Hematopoietic multipotent progenitor cell treated with erythropoietin and hydrocortisone succinate and interleukin-3 and kit ligand, for 15 days (in vitro differentiated cells): ENCODE data around the gene CPA4.

Experiments
- DNase-seq: peaks from one replicate; pipeline ENCODE4 v3.0.0-alpha.2; 2015; ENCODE audit warnings: low spot score

Gene CPA4

DNA sequence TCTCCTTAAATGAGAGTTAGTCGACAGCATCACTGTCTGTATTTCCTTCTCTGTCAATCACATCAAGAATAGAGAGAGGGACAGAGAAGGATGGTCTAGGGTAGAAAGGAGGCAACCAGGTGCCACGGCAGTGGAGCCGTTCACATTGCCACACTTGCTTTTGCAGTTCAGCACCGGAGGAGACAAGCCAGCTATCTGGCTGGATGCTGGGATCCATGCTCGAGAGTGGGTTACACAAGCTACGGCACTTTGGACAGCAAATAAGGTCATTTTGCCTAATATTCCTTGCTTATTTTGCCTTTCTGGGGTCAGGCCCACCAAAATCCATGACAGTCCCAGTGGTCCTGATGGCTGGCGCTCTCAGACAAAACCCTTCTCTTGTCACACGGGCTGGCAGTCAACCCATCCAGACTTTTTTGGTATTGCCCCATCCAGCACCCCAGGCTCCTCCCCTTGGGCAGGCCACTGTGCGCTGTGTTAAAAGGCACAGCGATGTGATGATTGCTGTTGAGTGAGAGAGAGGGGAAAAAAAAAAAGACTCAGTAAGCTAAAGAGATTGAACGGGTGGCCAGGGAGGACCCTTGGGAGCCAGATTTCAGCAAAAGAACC is 17.9 kb upstream of the CPA4 start:
- DNase-seq: no peak

DNA sequence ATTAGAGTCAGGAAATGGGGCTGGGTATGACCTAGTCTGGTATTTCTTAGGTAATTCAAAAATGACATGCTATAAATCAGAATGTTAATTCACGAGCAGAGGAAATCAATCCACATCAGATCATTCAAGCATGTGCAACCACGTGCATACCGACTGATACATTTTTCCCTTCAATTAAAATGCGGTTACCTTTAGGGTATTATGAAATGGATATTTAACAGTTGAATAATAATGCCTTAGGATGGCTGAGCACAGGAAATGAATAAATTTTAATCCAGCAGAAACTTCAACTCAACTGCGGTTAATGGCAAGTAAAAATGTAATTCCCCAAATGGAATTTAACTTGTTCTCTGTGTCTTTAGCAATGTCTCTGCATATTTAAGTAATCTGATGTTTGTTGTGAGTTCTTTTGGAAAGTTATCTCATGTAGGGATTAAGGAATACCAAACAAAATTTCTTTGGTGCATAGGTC is 17.1 kb upstream of the CPA4 start:
- no peak for DNase-seq

DNA sequence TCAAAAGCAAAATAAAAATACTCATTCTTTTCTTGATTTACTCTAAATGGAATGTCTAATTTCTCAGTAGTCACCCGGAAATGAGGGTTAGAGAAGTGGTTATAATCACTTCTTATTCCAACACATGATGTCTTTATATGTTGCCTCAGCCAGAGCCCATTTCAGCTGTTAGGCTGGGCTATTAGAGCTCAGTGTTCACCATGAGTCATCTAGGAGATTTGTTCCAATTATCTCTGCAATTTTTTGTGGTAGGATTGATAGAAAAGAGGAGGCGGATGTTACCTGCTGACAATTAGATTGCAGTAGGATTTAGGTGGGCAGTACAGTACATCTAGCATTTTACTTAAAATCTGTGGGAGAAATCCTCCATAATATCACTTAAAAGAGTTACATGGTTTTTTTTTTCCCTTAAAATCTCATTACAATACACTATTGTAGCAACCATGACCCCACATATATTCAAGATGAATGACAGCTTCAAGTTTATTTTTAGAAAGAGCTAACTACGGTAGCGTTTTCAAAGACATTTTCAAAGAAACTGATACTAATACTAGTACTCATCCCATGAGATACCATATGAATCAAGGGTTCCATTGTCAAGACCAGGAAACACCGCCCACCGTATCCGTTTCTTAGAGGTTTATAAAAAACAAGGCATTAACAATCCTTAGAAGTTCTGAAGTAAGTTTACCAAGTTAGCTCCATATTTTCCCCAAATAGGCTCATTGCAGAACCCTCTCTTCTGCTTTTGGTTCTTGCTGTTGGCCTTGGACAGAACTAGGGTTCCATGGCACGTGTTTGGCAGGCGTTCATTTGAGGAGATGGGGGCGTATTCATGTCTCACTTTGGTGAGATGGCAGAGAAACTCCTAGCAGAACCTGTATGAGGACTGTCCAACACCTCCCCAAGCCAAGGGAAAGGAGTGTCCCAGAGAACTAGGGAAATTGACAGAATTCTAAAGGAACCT is 15.9 kb upstream of the CPA4 start:
- no peak for DNase-seq

DNA sequence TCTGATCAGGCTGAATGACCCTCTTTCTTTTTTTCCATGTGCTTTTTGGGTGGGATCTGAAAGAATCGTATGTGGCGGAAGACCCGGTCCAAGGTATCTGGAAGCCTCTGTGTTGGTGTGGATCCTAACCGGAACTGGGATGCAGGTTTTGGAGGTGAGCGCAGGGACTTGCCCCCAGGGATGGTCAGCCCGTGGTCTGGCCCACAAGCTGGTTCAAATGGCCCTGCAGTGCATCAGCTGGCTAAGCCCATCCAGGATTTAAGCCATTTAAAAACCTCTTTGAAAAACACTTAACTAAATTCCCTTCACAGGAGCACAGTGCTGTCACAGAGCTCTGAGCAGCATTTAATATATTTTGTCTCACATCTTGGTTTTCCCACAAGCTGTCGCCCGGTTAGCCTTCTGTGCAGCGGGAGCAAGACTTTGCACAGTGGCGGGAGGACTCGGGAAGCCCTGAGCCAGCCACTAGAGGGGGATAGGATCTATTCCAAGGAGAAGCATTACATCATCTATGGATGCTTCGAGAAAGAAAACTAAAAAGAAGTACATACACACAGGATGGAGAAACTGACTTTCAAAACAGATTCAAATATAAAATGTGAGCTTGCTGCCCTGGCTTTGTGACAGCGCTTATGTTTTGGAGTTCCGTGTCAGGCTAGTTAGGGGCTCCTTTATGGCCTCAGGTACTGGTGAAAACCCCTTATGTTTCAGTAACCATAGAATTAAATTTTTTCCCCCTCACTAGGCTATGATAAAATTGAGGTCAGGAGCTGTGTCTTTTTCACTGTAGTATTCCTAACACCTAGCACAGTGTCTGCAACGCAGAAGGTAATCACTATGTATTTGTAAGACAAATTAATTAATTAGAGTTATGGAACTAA is 15.0 kb upstream of the CPA4 start:
- no peak for DNase-seq

DNA sequence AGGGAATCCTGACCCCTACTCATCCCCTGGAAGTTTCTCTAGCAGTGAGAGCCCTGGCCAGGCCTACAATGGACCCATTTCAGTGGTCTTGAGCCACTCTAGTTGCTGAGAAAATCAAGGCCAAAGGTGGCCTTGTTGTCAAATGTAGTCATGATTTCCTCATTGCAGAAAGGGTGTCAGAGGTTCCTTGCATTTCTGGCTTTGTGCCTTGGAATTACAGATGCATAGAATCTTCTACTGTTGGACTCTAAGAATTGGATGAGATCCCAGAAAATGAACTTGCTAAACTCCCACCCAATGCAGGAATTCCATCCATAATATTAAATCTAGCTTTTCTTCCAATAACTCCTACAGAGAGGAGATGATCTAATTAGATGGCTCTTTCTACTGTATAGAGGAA is 14.1 kb upstream of the CPA4 start:
- no peak for DNase-seq

DNA sequence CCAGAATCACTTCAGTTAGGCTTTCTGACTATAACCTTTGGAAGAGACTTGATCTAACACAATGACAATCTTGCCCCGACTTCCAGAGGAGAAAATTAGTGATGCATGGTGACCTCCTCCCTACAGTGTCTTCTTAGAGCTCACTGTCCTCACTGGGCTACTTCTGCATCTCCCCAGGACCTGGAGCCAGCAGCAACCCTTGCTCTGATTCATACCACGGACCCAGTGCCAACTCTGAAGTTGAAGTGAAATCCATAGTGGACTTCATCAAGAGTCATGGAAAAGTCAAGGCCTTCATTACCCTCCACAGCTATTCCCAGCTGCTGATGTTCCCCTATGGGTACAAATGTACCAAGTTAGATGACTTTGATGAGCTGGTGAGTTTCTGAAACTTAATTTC is 13.7 kb upstream of the CPA4 start:
- DNase-seq: no peak

DNA sequence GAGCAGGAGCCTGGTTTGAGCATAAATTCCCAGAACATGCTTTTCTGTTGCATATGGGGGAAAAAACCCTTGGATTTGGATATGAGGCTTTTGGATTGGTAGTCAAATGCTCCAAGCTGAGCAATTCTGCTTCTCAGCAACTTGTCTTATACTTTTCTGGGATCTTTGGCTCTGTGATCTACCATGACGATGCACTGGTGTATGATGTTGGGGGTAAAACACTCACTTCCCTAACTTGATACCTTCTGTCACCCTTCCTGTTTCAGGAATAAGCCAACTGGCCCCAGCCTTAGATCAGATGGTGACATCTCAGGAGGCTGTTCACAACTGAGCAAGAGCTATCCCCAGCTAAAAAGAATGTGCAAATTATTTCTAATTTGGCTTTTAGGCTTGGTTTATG is 13.1 kb upstream of the CPA4 start:
- DNase-seq: no peak

DNA sequence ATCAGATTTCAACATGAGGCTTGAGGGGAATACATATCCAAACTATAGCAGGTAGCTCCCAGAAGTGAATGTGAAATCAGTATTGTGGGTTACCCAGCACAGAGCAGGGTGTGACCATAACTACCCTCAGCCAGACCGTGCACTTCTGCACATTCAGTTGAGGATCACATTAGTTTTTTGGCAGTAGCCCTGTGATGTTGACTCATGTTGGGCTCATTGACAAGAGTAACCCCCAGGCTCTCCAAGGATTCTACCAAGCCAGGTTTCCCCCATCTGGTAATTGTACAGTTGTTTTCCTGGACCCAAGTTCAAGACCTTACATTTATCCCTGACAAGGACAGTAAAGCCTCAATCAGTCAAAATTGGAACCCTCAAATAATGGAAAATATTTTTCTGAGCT is 11.7 kb upstream of the CPA4 start:
- DNase-seq: no peak

DNA sequence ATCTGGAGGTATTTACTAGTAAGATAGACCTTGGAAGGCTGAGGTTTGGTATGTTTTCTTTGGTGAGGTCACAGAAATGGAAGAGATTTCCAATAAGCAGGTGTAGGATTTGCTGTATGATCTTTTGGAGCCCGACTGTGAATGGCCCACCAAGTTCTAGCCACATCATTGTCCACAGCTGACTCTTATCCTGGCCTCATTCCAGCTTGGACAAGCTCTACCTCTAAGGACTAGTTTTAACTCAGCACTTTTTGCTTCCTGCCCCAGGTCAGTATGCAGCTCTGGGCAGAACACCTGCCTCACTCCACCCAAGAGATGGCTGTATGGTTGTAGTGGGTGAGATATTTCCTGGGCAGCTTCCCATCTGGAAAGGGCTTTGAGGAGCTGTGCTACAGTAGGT is 6.1 kb upstream of the CPA4 start:
- DNase-seq: no peak

DNA sequence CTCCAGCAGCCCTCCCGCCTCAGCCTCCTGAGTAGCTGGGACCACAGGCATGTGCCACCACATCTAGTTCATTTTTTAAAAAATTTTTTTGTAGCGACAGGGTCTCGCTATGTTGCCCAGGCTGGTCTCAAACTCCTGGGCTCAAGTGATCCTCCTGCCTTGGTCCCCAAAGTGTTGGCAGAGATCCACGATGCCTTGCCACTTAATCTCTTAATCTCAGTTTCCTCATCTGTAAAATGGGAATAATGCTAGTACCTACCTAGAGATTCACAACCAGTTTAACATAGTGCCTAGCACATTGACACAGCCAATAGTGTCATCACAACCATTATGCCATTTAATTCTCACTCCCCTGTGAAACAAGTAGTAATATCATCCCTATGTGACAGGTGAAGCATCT is 4.8 kb upstream of the CPA4 start:
- no peak for DNase-seq

DNA sequence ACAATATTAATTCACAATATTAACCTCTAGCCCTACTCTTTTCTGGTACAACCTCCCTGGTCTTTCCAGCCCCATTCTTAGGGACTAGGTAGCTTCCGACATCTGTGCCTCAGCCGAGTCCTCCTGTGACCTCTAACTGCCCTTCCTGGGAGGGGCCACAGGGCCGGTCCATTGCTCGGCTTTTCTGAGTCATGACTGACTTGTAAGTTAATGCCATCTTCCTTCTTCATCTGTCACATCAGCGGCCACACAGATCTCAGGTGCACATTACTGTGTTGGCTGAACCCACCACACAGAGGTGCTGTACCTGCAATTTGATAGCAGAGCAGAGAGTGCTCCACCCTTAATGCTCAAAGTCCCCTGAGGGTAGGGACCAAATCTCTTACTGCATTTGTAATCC is 4.1 kb upstream of the CPA4 start:
- DNase-seq: no peak

DNA sequence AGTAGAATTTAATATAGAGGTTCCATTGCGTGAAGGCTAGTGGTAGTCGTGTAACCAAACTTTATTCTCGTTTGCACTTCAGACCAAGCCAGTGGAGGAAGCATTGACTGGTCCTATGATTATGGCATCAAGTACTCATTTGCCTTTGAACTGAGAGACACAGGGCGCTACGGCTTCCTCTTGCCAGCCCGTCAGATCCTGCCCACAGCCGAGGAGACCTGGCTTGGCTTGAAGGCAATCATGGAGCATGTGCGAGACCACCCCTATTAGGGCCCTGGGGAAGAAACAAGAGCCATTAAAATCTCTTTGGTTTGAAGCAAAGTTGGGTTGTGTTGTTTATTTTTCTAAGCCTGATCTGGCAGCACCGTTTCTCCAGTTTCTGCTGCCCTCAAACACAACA is 3.5 kb upstream of the CPA4 start:
- DNase-seq: no peak

DNA sequence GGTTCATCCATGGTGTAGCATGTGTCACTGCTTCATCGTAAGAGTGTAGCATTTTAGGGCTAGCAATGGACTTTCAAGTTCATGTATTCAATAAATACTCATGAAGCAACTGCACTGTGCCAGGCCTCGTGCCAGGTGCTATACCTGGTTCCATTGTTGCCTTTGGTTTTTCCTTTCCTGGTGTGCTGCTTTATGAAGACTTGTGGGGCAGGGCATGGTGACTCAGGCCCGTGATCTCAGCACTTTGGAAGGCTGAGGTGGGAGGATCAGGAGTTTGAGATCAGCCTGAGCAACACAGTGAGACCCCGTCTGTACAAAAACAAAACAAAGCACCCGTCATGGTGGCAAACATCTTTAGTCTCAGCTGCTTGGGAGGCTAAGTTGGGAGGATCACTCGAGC is 2.2 kb upstream of the CPA4 start:
- DNase-seq: no peak

DNA sequence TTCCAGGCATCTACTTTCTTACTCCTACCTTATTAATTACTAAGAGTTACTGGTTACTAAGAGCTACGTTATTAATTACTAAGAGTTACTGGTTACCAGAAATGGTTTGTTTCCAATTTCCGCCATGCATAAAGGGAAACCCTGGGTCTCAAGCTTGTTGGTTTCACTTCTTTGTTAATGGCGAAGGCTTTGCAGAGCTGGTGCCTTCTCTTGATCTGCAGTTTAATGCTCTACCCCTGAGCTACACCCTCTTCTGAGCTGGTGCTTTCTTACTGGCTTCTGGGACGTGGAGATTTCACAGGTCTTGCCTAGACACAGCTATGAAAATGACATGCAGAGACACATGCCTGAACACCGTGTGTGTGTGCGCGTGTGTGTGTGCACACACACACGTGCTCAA is 560 bp downstream of the CPA4 start:
- DNase-seq: no peak

DNA sequence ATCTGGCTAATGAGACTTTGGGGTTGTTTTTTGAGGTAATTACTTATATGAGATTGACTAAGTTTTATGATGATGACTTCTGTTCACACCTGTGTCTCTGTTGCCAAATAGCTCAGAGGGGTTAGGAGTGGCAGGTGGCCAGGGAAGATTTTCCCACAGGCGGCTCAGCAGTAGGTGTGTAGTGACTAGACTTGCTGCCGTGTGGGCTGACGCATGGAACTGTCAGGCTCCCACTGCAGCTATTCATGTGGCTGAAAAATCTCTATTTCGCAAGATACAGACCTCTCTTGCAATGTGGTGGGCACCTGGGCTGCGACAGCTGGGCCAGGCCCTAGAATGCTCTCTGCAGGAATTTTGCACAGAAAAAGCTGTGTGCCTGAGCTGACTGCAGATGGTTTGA is 1.4 kb downstream of the CPA4 start:
- no peak for DNase-seq

DNA sequence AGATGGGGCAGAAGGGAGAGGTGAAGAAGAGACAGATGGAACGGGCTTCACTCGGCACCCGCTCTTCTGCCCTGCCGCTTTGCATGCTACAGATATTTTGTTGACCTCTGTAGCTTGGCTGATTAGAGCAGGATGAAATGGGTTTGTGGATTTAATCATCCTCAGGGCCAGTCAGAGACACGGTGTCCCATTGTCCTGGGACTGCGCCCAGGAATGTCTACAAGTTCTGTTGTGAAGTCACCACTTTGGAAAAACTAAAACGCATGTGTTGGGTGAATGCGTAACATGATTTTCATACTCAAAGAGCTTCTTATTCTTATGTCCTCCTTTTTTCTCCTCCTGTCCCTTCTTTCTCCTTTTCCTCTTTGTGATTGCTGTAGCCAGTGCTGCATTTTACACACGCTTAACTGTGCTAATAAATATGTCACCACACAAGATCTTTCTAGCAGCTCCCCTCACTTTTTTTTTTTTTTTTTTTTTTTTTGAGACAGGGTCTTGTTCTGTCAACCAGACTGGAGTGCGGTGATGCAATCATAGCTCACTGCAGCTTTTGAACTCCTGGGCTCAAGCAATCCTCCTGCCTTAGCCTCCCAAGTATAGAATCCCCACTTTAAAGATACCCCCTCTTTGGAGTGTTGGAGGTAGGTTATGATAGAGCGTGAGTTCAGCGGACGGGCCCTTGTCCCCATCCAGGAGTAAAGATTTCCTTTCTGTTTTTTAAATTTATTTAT is 3.4 kb downstream of the CPA4 start:
- DNase-seq: no peak

DNA sequence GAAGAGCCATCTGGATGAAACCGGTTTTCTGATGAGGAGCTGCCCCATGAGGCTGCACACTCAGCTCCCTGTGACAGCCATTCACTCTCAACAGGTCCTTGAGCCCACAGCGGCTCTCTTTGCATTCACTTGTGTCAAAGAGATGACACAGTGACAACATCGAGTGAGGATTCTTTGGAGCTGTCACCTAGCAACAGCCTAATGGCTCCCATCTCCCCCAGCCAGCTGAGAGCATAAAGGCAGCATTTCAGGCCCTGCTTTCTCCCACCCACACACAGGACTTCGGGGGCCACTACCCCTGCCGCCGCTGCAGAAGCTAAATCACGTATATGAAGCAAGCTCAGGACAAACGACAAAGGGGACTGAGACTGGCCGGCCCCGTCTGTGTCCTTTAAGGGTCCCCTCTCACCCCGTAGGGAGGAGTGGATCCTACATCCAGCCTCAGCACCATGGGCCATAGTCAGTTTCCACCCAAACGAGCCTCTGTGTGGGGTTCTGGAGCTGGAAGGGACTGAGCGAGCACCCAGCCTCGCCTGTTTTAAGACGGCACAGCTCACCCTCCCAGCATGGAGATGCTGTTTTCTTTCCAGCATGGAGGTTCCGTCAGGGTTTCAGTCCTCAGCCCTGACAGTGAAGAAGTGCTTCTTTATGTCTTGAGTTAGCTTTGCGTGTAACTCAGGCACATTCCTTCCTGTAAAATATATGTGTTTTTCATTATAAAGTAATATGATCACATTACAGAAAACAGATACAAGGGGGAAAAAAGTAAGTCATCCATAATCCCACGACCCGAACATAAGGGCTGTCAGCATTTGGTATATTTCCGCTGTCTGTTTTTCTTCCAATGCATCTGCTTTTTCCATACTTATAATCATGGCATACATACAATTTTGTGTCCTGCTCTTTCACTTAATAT is 4.9 kb downstream of the CPA4 start:
- DNase-seq: no peak

DNA sequence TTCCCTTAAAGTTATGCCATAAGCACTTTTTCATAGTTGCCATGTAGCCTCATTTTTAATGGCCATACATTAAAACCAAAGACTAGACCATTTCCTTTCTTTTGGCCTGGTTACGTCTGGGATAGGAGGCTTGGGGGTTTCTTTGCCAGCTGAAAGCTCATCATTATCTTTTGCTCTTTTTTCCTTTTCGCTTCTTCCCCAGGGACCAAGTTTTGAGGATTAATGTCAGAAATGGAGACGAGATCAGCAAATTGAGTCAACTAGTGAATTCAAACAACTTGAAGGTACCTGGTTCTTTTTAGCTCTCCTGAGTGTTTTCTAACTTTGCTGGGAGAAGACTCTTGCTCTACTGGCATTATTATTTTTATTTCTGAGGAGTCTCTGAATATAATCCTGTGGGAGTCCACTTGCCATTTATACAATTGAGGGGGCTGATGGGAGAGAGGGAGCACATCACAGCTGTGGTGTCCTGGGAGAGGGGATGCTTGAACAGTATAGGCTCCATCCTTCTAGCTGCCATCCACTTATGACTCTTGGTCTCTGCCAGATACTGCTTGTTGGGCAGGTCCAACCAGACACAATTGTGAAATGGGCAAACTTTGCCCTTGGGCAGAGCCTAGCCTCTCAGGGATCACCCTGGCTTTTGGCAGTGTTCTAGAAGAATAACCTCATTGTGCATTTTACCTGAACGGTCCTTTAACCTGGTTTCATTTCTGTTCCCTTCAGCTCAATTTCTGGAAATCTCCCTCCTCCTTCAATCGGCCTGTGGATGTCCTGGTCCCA is 5.8 kb downstream of the CPA4 start:
- DNase-seq: no peak

DNA sequence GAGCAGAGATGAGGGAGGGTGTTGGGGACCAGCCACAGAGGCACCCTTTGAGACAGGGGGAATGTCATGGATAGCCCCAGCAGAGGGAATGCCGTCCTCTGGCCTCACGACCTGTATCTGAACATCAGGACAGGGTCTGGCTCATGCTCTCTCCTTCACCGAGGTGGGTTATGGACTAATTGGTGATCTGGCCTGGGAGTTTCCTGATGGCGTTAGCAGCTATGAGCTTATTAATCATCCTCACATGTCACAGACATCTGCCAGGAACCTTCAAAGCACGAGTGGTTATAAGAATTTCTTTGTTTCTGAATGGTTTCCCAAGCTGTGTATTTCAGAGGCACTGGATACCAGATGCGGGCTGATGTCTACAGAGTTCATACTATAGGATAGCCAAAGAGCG is 6.9 kb downstream of the CPA4 start:
- DNase-seq: no peak

DNA sequence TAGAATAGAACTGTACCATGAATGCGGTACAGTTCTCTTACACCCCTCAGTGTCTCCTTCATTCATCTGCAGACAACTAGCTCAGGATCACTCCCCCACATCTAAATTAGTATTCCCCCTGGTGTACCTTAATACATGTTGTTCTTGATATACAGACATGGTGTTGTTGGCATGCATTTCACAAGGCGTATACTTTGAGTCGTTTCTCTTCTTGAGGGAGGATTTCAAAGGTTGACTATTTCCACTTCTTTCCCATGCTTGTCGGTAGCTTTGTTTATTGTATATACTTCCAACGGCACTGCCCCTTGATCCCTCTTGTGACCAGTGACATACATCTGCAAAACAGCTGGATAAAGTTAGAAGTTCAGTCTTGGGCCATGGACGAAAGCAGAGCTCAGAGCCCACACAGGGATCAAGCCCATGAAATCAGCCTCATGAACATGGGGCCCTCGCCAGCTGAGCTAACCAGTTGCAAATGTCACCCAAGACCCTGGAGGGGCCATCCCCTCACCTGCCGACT is 8.6 kb downstream of the CPA4 start:
- no peak for DNase-seq
